AG09309 (cell line): ENCODE measurements around the gene ZBTB39.
"Not testable (repeated sequence)": the region's sequence is repeated elsewhere in the genome, so short reads cannot be mapped to it uniquely, and the experiment has no call there.

Experiments
- DNase-seq: peaks from one replicate; pipeline ENCODE4 v3.0.0-alpha.2; 2010; ENCODE audit warnings: low read depth
- H3K4me3 ChIP-seq: 2 replicates; pipeline ENCODE4 v1.5.1; 2011; ENCODE audit warnings: mild to moderate bottlenecking, low read depth, low read length, moderate library complexity; ENCODE audit not compliant: control insufficient read depth
- TF ChIP-seq, protein P1 (sequence below): IDR thresholded peaks from 2 replicates; pipeline ENCODE4 v1.5.1; 2011; ENCODE audit warnings: mild to moderate bottlenecking, low read depth, low read length, inconsistent platforms; ENCODE audit not compliant: insufficient read depth, control insufficient read depth; ENCODE audit errors: missing control alignments

Gene ZBTB39

DNA sequence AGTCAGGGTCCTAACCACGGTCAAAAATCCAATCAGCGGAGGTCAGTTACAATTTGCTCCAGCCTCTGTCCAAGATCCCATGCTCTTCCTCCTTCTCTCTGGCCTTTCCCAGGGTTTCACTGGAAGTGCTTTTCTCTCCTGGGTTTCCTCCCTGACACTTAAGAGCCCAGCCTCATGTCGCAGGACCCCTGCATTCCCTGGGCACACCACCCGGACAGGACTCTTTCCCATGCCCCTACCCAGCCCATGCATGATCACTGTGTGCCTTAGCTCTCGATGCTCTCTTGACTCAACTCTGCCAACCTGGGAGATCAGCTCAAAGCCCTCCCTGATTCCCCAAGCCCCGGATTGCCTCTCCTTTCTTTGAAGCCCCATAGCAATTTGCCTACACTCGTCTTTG is 25.4 kb upstream of the ZBTB39 start:
- DNase-seq: no peak
- H3K4me3 ChIP-seq: no peak overlapping the region
- TF ChIP-seq, protein P1, sequence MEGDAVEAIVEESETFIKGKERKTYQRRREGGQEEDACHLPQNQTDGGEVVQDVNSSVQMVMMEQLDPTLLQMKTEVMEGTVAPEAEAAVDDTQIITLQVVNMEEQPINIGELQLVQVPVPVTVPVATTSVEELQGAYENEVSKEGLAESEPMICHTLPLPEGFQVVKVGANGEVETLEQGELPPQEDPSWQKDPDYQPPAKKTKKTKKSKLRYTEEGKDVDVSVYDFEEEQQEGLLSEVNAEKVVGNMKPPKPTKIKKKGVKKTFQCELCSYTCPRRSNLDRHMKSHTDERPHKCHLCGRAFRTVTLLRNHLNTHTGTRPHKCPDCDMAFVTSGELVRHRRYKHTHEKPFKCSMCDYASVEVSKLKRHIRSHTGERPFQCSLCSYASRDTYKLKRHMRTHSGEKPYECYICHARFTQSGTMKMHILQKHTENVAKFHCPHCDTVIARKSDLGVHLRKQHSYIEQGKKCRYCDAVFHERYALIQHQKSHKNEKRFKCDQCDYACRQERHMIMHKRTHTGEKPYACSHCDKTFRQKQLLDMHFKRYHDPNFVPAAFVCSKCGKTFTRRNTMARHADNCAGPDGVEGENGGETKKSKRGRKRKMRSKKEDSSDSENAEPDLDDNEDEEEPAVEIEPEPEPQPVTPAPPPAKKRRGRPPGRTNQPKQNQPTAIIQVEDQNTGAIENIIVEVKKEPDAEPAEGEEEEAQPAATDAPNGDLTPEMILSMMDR: no peak

DNA sequence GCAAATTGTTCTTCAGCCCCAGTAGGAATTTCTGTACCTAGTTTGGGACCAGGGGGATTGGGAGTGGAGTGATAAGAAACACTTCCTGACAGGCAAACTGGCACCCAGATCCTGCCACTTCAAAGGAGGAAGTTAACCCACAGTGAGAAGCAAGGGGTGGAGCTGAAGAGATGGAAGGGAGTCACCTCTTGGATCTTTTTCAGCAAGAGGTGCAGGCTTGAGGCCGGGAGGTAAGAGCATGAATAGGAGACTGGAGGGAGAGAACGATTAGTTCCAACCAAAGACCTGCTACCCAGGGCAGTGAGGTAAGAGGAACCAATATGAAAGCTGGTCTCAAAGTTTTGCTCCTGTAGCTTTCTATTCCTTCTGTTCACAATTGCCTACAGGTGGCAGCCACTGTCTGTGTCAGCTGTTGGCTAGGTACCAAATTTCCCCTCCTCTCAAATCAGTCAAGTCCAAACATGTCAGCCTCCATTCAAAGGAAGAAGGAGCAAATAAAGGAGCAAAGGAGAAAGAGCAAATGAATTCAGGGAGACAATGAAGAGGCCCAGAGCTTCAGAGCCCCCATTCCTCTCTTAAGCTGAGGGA is 24.9 kb upstream of the ZBTB39 start:
- no peak overlapping the region for H3K4me3 ChIP-seq
- no peak for DNase-seq

DNA sequence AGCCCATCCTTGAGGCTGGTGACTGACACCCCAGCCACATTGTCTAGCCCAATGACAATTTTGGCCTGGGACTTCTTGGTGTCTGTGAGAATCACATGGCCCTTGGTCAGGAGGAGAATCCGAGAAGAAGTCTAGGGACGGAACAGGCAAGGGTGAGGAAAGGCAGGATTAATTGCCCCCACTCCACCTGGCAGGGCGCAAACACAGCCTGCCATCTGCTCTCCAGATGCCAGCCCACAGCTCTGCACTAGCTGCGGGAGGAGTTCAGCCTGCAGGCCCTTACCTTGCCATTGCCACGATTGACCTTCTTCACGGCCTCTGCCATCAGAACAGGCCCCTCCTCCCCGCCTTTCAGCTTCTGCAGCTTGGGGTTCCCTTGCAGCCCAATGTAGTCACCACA is 23.1 kb upstream of the ZBTB39 start:
- DNase-seq: no peak
- no peak overlapping the region for H3K4me3 ChIP-seq
- TF ChIP-seq, protein P1: no peak

More for the DNA sequence above, 24.9 kb upstream of the ZBTB39 start:
- TF ChIP-seq, protein P1: no peak

DNA sequence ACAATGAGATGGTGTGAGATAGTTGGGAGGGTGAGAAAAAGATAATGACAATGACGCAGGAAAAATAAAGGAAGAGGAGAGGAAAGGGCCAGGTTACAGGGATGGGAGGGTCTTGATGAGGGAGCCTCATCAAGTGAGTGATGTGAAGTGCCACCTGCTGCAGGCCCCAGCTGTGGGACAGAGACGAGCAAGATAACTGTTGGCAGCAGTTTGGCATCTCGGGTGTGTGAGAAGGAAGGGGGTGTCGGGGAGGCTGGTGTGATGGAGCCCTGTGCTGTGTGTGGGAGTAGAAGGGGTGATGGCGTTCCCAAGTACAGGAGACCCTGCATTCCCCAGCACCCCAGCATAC is 21.4 kb upstream of the ZBTB39 start:
- DNase-seq: no peak
- no peak overlapping the region for H3K4me3 ChIP-seq
- TF ChIP-seq, protein P1: no peak

- H3K4me3 ChIP-seq: no peak overlapping the region
- DNase-seq: no peak
- TF ChIP-seq, protein P1: no peak
Measured at GRCh38 chr12:57027011-57027804, 20.9 kb upstream of the ZBTB39 start.

GRCh38 chr12:57025196-57025595 is 18.9 kb upstream of the ZBTB39 start:
- H3K4me3 ChIP-seq: no peak overlapping the region
- TF ChIP-seq, protein P1: no peak
- DNase-seq: no peak

DNA sequence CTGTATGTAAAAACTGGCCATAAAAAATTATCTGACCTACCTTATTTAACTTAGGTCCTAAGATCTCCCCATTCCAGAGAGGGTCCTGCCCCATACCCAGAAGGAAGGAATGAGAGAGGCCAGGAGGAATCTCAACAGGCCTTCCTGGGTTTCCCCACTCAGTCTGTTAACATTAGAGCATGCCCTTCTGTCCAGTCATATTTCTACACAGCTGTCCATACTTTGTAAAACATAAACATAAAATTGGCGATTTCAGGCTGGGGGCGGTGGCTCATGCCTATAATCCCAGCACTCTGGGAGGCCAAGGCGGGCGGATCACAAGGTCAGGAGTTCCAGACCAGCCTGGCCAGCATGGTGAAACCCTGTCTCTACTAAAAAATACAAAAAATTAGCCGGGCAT is 16.0 kb upstream of the ZBTB39 start:
- H3K4me3 ChIP-seq, DNase-seq: not testable (repeated sequence)
